GM12801 (cell line): ENCODE measurements around the gene EXOSC1.

Experiments used
- CTCF ChIP-seq: IDR thresholded peaks from one replicate; pipeline ENCODE4 v1.5.1; 2011; ENCODE audit warnings: control low read depth; ENCODE audit not compliant: insufficient read length; ENCODE audit errors: extremely low read depth

The EXOSC1 gene

GRCh38 chr10:97445722-97446639, at the start of gene EXOSC1, which contains the start of gene ZDHHC16:
EXOSC1 (minus strand) TSS chr10:97446006; CDS start chr10:97445985, 21 bp downstream.
ZDHHC16 (plus strand) TSS chr10:97446175; CDS start chr10:97451676, 5,501 bp downstream.
- no peak for TF ChIP-seq CTCF

- TF ChIP-seq CTCF = no peak
Observed at GRCh38 chr10:97494863-97495506, 49.2 kb upstream of the EXOSC1 start.

GRCh38 chr10:97494151-97494550, 48.3 kb upstream of the EXOSC1 start:
- TF ChIP-seq CTCF = no peak

- no peak for TF ChIP-seq CTCF
Observed at GRCh38 chr10:97490592-97490991, 44.8 kb upstream of the EXOSC1 start.

- TF ChIP-seq CTCF = no peak
Observed at GRCh38 chr10:97485647-97486281, 40.0 kb upstream of the EXOSC1 start.

GRCh38 chr10:97483921-97484320, 38.1 kb upstream of the EXOSC1 start:
- no peak for TF ChIP-seq CTCF

- no peak for TF ChIP-seq CTCF
Observed at GRCh38 chr10:97483506-97483905, 37.7 kb upstream of the EXOSC1 start.
